MG63 (cell line): ENCODE data around the gene SURF1. TPM values are rescaled to one million over a fixed set of nuclear protein-coding genes. Genes with fewer than 3 reads are reported as not detected.

Experiments
- DNase-seq: peaks from one replicate; pipeline ENCODE4 v3.0.0-alpha.2; 2020
- H3K27me3 ChIP-seq: fragments of 250-450 bp; sonication (Bioruptor Pico); 2 replicates; pipeline ENCODE4 v1.5.1; 2020; ENCODE audit warnings: mild to moderate bottlenecking, moderate library complexity
- H3K36me3 ChIP-seq: fragments of 250-450 bp; sonication (Bioruptor Pico); 2 replicates; pipeline ENCODE4 v1.5.1; 2020; ENCODE audit warnings: mild to moderate bottlenecking, moderate library complexity
- H3K4me3 ChIP-seq: fragments of 250-450 bp; sonication (Bioruptor Pico); 2 replicates; pipeline ENCODE4 v1.5.1; 2020; ENCODE audit warnings: mild to moderate bottlenecking, moderate library complexity
- H3K9me3 ChIP-seq: fragments of 250-450 bp; sonication (Bioruptor Pico); 2 replicates; pipeline ENCODE4 v1.5.1; 2020; ENCODE audit warnings: mild to moderate bottlenecking, moderate library complexity
- total RNA-seq: library from RNA; depleted of rRNA; stranded (reverse); fragments of >200 nt; shearing (Covaris generic); gene quantifications from 2 replicates; pipeline ENCODE4 v1.2.3, GENCODE V29; 2014; ENCODE audit warnings: low replicate concordance

SURF1 gene
- total RNA-seq, 1 experiment from 2014 or later = 37.4 TPM

DNA sequence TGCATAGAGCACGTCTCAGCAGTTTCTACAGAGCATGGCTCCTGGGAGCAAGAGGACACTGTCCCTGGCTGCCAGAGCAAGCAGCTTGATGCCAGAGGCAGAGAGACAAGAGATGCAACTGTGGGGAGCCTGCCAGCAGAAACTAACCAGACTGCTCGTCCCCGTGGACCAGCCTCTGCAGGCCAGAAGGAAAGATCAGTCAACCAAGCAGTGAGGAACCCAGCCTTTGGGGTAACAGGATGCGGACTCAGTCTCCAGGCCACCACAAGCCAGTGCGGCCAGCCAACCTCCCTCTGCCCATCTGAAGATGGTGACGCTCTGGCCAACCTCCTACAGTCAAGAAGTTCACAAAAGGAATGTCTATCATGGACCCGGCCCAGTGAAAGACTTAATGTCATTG is 15.9 kb upstream of the SURF1 start:
- Histone ChIP-seq H3K36me3 (peaks cover 61% of the 10 kb centered on the region), H3K27me3 (no peaks in the 10 kb centered on the region), H3K4me3 (no peak overlapping the region), H3K9me3 (no peaks in the 10 kb centered on the region)
- DNase-seq = no peak

DNA sequence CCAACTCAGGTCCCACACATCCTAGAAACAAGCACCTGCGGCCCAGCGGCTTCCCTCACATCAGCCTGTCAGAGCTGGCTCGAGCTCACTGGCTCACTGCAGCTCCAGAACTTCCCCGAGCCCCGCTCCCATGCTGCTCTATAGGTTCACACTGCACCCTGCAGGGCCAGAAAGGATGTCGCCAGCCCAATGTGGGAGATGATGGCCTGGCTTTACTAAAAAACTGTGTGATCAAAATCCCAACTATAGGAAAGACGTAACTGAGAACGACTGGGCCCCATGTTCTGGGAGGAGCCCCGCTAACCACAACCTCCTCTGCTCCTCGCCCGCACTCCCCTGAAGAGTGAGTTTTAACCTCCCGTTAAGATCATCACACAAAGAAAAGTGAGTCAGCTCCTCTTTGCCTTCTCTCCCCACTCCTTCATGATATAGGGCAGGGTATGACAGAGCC is 15.0 kb upstream of the SURF1 start:
- no peak overlapping the region for H3K4me3 ChIP-seq
- no peak for DNase-seq
- no peaks in the 10 kb centered on the region for H3K9me3 ChIP-seq
- H3K36me3 ChIP-seq = peaks cover 69% of the 10 kb centered on the region
- H3K27me3 ChIP-seq = no peaks in the 10 kb centered on the region

DNA sequence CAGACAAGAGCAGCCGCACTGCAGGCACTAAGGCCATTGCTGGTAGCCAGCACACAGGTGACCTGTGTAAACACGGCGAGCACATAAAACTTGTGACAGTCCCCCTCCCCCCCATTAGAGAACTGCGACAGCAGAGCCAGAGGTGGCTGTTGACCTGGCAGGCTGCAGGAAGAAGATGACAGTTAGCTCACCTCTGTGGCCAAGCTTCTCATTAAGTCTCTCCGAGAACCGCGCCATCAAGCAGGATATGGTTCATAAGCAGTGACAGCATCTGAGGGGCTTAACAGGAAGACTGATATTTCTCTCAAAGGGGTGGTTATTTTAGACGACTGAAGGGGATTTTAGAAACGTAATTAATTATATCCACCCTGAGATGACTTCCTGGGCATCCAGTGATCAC is 14.4 kb upstream of the SURF1 start:
- no peak for DNase-seq
- no peaks in the 10 kb centered on the region for H3K27me3 ChIP-seq
- no peak overlapping the region for H3K4me3 ChIP-seq
- peaks cover 75% of the 10 kb centered on the region for H3K36me3 ChIP-seq
- no peaks in the 10 kb centered on the region for H3K9me3 ChIP-seq

DNA sequence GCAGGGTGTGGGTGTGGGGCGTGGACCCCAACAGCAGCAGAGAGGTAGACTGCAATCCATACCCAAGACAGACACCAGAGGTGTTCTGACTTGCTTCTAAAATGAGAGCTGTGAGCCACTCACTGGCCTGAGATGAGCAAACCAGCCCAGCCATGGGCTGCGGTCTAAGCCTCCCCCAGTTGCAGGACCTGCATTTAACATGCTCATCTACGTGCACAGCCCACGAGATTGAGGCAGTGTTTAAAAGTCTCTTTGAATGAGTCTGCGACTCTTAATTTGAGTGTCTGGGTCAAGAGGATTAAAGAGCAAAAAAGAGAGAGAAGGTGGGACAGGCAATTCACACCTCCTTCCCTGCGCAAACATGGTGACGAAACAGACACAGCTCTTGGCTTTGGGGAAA is 13.6 kb upstream of the SURF1 start:
- no peak overlapping the region for H3K4me3 ChIP-seq
- H3K36me3 ChIP-seq = peaks cover 83% of the 10 kb centered on the region
- no peak for DNase-seq
- H3K27me3 ChIP-seq = no peaks in the 10 kb centered on the region
- H3K9me3 ChIP-seq = no peaks in the 10 kb centered on the region

DNA sequence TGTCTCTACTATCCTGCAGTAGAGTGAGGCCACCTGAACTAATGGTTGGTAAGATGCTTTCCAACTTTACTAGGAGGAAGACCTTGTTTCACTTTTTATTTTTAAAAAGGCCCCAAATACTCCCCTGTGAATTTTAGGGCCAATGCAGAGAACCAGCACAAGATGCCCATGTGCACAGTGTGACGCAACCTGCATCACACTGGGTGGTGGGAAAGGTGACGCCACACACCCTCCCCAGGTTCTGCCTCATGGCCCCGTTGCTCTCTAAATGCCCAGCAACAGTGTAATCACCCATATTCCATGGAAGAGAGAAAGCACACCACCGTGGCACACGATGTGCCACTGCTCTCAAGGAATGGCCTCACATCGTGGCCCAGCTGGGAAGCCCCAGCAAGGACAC is 13.1 kb upstream of the SURF1 start:
- Histone ChIP-seq H3K4me3 (no peak overlapping the region), H3K27me3 (no peaks in the 10 kb centered on the region), H3K9me3 (no peaks in the 10 kb centered on the region), H3K36me3 (peaks cover 85% of the 10 kb centered on the region)
- DNase-seq = no peak

DNA sequence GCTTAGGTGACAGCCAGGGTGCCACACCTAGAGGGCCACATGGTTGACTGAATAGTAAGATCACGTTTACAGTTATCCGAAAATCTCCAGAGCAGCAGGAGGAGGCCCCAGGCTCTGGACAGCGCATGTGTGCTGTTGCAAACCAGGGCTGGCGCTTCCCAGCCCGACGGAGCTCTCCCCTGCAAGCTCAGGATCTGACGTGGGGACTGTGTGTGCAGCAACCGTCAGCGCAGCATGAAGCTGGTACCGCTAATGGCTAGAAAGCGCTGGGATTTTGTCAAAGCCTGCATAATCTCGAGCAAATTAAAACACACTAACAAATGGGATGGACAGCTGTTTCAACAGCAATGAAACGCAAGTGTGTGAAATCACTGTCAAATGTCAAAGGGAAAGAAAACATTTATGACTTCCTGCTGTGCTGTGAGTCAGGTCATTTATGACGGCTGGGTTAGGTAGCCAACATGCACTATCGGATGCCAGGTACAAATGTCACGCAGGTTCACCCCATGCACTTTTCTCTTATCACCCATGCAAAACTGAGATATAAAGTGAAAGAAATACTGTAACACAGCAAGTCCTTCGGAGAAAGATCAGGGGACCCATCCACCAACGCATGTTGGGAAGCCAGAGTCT is 12.1 kb upstream of the SURF1 start:
- no peak for DNase-seq
- Histone ChIP-seq H3K27me3 (no peaks in the 10 kb centered on the region), H3K36me3 (peaks cover 91% of the 10 kb centered on the region), H3K9me3 (no peaks in the 10 kb centered on the region), H3K4me3 (no peak overlapping the region)

DNA sequence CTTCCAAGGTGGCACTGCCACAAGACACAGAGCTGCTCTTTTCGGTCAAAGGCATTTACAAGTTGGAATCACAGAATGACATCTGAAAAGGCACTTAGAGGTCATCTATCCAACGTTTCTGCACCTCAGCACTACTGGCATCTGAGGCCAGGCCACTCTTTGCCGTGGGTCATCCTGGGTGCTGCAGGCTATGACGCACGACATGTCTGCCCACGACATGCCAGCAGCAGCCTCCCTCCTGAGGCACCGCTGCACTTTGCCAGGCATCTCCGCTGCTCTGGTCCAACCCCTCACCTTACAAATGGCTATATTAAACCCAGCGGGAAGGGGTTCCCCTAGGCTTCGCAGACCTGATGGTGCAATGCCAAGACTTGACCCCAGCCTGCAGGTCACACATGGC is 11.5 kb upstream of the SURF1 start:
- H3K4me3 ChIP-seq = no peak overlapping the region
- H3K9me3 ChIP-seq = no peaks in the 10 kb centered on the region
- no peaks in the 10 kb centered on the region for H3K27me3 ChIP-seq
- peaks cover 91% of the 10 kb centered on the region for H3K36me3 ChIP-seq
- DNase-seq = no peak

DNA sequence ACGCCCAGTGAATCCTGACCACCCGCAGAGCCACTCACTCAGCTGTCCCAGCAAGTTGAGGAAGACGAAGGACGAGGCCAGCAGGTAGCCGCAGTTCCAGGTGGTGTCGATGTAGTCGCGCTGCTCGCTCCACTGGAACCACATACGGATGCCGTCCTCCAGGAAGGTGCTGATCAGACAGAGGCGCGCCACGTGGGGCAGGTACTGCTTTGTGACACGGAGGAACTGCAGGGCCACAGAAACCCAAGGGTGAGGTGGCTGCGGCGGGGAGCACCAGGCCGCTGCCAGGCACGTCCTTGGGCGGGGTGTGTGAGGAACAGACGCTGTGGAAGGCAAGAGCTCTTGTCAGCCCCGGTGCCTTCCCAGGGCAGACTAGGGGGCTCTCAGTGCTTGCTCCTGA is 10.9 kb upstream of the SURF1 start:
- no peak for DNase-seq
- no peaks in the 10 kb centered on the region for H3K9me3 ChIP-seq
- H3K36me3 ChIP-seq = peaks cover 91% of the 10 kb centered on the region
- no peak overlapping the region for H3K4me3 ChIP-seq
- no peaks in the 10 kb centered on the region for H3K27me3 ChIP-seq

DNA sequence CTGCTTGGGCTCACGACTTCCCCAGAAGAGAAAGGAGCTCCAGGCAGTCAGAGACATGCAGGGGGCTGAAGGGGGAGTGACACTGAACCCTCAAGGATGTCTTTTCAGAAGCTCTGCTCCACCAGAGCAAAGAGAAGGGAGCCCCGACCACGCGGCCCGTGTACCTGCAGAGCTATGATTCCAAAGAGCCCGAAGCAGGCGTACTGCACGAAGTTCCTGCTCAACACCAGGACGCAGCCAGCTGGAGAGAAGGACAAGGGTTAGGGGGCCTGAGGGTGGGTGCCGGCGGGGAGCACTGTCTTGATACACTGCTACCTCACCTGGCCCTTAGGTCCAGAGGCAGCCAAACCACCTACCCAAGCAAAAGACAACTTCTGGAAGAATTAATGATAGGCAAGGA is 10.1 kb upstream of the SURF1 start:
- H3K36me3 ChIP-seq = peaks cover 91% of the 10 kb centered on the region
- DNase-seq = no peak
- no peak overlapping the region for H3K4me3 ChIP-seq
- H3K9me3 ChIP-seq = no peaks in the 10 kb centered on the region
- no peaks in the 10 kb centered on the region for H3K27me3 ChIP-seq

DNA sequence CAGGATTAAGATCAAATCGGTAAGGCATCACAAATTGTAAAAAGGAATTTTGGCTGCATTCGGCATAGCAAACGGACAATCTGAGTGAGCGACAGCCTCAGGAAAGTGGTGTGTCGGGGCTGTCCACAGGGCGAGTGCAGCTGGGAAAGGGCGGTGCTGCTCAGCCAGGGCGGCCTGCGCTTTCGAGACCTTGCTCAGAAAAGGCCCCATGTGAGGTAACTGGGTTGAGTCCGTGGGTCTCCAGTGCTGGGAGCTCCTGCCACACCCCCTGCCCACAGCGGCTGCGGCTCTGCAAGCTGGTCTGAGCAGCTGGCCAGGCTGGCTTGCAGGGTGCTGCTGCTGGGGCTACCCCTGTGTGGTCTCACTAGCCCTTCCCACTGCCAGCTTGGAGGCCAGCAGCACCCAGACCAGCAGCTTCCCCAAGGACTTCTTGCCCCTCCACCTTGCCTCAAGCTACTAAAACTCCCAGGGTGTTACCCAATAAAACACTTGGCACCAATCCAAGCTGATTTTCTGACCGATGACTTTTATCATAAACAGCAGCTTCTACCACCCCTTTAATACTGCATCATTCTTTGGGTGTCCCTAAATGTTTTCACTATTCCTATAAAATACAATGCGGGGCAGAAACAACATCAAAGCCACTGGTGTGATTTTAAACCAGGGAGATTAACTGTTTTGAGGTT is 6.2 kb upstream of the SURF1 start:
- DNase-seq = no peak
- H3K4me3 ChIP-seq = no peak overlapping the region
- no peaks in the 10 kb centered on the region for H3K27me3 ChIP-seq
- H3K36me3 ChIP-seq = peaks cover 75% of the 10 kb centered on the region
- H3K9me3 ChIP-seq = no peaks in the 10 kb centered on the region

DNA sequence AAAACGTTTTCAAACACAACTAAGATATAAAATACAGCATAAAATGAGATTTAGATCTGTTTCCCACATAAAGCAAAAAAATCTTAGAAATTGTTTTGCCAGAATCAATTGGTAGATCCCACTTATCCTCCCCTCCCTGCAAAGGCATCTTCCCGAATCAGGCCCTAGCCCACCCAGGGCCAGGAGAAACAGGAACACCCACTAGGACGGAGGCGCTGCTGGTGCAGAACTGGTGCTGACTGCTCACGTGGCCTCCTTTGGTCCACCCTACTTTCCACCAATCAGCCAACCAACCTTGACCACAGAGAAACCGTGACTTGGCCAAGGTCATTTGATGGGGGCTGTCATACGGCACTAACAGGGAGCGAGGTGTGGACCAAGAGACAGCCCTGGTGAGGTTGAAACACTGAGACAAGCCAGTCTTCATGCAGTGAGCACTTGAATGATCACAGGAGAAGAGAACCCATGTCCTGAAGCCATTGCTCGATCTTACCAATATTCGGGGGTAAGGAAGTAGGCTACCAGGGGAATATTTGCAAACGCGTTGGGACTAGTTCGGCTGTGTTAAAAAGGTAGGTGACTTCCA is 5.3 kb upstream of the SURF1 start:
- Histone ChIP-seq H3K36me3 (peaks cover 66% of the 10 kb centered on the region), H3K9me3 (no peaks in the 10 kb centered on the region), H3K27me3 (no peaks in the 10 kb centered on the region), H3K4me3 (no peak overlapping the region)
- no peak for DNase-seq

DNA sequence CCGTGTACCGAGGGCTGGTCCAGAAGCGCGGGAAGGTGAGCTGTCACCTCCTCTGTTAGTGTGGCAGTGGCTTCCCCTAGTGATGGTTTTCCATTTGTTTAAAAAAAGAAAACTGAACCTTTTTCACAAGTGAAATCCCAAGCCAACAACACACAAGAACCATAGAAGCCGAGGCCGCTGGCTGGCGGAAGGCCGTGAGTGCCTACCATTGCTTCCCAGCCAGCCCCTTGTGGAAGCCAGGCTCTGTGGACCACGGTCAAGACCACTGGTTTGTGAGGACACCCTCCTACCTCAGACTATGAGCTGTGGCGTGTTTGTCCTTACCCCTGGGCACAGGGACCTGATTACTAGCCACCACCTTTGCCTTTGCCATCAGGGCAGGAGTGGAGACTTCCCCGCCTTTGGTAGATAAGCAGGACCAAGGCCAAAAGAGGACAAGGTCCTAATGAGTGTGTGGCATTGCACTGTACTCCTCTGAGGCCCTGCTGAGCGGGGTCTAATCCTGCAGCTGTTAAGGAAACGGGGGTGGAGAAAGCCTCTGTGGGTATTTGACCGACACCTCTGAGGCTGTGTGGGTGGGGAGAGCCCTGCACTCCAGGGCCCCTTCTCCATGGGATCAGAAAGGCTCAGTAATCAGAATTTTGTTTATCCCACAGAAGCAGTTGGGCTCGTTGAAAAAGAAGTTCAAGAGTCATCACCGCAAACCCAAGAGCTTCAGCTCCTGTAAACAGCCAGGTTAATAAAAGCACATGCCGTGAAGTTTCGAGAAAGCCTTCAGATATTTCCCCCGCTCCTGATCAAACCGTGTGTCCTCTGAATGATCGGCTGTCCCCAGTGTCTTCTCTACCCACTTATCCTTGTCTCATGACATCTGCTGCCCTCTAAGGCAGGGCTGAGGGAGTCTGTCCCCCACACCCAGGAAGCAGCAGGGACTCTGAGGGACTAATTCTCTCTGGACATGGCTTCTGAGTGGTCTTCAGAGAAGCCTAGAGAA is 4.4 kb upstream of the SURF1 start:
- no peak overlapping the region for H3K4me3 ChIP-seq
- H3K27me3 ChIP-seq = no peaks in the 10 kb centered on the region
- no peak for DNase-seq
- peaks cover 57% of the 10 kb centered on the region for H3K36me3 ChIP-seq
- H3K9me3 ChIP-seq = no peaks in the 10 kb centered on the region

DNA sequence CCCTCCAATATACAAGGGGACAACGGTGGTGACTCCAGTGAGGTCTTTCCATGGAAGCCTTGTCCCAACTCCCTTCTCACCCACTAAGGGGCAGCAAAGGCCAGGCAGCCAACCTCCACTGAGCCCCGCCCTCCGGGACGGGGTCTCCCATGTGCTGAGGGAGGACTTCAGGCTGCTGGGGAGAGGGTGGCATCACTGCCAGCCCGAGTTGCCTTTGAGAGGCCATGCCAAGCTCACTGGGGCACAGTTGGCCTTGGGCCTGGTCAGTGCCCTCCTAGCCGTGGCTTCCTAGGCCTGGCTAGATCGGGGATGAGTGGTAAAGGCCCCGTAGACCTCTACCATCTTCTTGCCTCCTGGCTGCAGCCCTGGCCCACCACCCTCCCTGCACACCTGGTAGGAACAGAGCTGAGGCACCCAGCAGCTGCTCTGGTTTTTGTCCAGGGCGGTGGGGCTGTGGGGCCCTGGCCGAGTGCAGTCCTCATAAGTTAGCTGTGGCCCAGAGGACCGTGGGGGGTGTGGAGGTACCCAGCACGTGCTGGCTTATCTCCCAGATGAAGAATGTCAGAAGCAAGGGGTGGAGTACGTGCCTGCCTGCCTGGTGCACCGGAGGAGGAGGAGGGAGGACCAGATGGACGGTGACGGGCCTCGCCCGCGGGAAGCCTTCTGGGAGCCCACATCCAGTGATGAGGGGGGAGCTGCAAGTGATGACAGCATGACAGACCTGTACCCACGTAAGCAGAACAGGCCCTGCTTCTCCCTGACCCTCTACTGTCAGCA is 3.3 kb upstream of the SURF1 start:
- DNase-seq = no peak
- no peaks in the 10 kb centered on the region for H3K27me3 ChIP-seq
- no peaks in the 10 kb centered on the region for H3K9me3 ChIP-seq
- peaks cover 49% of the 10 kb centered on the region for H3K36me3 ChIP-seq
- H3K4me3 ChIP-seq = no peak overlapping the region

DNA sequence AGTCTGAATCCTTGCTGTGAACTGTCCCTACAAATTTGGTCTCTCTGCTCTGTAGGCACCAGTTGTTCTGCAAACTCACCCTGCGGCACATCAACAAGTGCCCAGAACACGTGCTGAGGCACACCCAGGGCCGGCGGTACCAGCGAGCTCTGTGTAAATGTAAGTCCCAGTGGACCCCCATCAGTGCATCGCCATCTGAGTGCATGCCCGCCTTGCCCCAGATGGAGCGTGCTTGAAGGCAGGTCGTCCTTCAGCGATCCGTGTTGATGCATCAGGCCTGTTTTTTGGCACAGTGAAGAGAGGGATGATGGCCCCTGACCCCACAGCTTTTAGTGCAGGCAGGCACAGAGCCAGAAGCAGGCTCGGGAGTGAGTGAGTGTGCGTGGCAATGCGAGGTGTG is 1.4 kb upstream of the SURF1 start:
- Histone ChIP-seq H3K4me3 (peak overlapping the region; percentile 64), H3K9me3 (no peaks in the 10 kb centered on the region), H3K36me3 (peaks cover 37% of the 10 kb centered on the region), H3K27me3 (no peaks in the 10 kb centered on the region)
- no peak for DNase-seq

DNA sequence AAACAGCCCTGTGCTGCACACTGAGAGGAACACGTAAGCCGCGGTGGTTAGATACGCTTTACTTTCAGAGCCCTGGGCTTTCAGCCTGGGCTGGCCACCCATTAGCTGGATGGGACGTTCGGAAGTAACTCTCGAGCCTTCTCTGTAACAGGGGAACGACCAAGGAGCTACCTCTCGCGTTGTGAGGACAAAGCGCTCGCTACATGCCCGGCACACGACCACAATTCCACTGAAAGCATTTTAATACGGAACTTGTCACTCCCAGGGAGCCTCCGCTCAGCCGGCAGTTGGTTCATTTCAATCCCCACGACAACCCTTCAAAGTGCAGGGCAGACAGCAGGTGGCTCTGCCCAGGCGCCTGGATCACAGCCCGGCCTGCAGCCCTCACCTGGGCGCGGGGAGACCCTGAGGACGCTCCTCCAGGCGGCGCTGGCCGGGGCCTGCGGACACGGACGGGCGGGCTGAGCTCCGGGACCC is 368 bp downstream of the SURF1 start:
- H3K4me3 ChIP-seq = peak overlapping the region; percentile 64
- peaks cover 38% of the 10 kb centered on the region for H3K36me3 ChIP-seq
- DNase-seq = no peak
- no peaks in the 10 kb centered on the region for H3K9me3 ChIP-seq
- H3K27me3 ChIP-seq = no peaks in the 10 kb centered on the region

DNA sequence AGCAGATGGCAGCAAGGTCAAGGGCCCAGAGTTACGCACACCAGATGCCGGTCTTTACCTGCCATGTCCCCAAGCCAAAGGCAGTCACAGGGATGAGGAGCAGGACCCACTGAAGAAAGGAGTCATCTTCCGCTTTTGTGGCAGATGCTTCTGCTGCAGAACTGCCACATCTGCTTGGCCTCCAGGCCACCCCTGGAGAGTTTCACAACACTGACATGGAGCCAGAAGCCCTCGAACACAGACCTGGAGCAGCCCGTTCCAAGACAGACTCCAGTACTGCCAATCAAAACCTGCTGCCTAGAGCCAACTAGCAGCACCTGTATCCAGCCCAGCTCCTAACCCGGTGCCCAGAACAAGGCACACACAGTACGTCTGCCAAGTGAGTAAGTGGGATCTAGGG is 1.5 kb downstream of the SURF1 start:
- no peaks in the 10 kb centered on the region for H3K9me3 ChIP-seq
- DNase-seq = no peak
- peak overlapping the region; percentile 64; the same call in 1 of the 2 replicates for H3K4me3 ChIP-seq
- H3K27me3 ChIP-seq = no peaks in the 10 kb centered on the region
- H3K36me3 ChIP-seq = peaks cover 39% of the 10 kb centered on the region
